Mesodermal cell (in vitro differentiated cells): ENCODE results near the gene CD101.

Experiments used
- H3K27ac ChIP-seq: 2 replicates; pipeline ENCODE4 v1.7.0; 2013; ENCODE audit warnings: mild to moderate bottlenecking, low read depth, low read length, moderate library complexity; ENCODE audit not compliant: severe bottlenecking
- H3K36me3 ChIP-seq: 2 replicates; pipeline ENCODE4 v1.7.1; 2013; ENCODE audit warnings: mild to moderate bottlenecking, low read length, moderate library complexity; ENCODE audit not compliant: control insufficient read depth, insufficient read depth
- H3K4me1 ChIP-seq: one replicate; pipeline ENCODE4 v1.7.1; 2013; ENCODE audit warnings: mild to moderate bottlenecking, low read length; ENCODE audit not compliant: insufficient read depth, control insufficient read depth, poor library complexity, severe bottlenecking
- H3K4me3 ChIP-seq: 2 replicates; pipeline ENCODE4 v1.7.0; 2013; ENCODE audit warnings: low read length, control low read depth, mild to moderate bottlenecking; ENCODE audit not compliant: insufficient read depth, poor library complexity, severe bottlenecking; ENCODE audit errors: extremely low read depth
- H3K9me3 ChIP-seq: 2 replicates; pipeline ENCODE4 v1.7.1; 2013; ENCODE audit warnings: mild to moderate bottlenecking, low read length, moderate library complexity; ENCODE audit not compliant: control insufficient read depth
- WGBS, 2 experiments: methylation state at CpG; one replicate each; pipeline ENCODE4 v1.1.5; 2013; ENCODE audit warnings: missing lambda C conversion rate in 2 of 2; ENCODE audit not compliant: insufficient coverage in 2 of 2; 5-methylcytosine and 5-hydroxymethylcytosine counted together

The CD101 gene

GRCh38 chr1:117069220-117069844, 67.8 kb downstream of the CD101 start:
- Histone ChIP-seq H3K27ac (no peak overlapping the region), H3K36me3 (peaks cover 17% of the 10 kb centered on the region), H3K9me3 (no peaks in the 10 kb centered on the region)

DNA sequence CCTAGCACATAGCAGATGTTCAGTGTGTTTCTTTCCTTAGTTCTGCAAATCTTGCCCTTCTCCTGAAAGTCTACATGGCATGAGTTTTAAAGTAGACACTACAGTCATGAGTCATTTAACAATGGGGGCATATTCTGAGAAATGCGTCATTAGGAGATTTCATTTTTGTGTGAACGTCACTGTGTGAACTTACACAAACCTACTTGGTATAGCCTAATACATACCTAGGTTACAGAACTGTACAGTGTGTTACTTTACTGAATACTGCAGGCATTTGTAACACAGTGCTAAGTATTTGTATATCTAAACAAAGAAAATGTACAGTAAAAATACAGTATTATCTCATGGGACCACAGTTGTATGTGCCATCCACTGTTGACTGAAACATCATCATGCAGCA, 68.6 kb downstream of the CD101 start:
- H3K9me3 ChIP-seq = no peaks in the 10 kb centered on the region
- no peaks in the 10 kb centered on the region for H3K4me1 ChIP-seq
- WGBS, 2 experiments = no CpG with 5 or more reads among the region's 2 CpGs
- H3K27ac ChIP-seq = no peak overlapping the region
- H3K4me3 ChIP-seq = no peak overlapping the region
- H3K36me3 ChIP-seq = peaks cover 25% of the 10 kb centered on the region

More at GRCh38 chr1:117069220-117069844, 67.8 kb downstream of the CD101 start:
- 91 to 94% methylated on average over 3 to 4 of the region's 4 CpGs for WGBS, 2 experiments
- Histone ChIP-seq H3K4me1 (no peaks in the 10 kb centered on the region), H3K4me3 (no peak overlapping the region)

DNA sequence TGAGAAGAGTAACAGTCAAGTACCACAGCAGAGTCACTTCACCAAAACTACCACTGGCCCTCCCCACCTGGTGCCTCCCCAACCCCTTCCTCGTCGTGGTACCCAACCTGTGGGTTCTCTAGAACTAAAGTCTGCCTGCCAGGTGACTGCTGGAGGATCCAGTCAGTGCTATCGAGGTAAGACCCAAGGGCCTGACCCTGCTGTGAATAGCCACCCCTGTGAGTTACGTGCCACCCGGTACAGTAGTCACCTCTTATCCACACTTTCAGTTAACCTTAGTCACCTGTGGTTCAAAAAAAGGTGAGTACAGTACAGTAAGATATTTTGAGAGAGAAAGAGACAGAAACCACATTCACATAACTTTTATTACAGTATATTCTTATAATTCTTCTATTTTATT, 75.1 kb downstream of the CD101 start:
- Histone ChIP-seq H3K27ac (no peak overlapping the region), H3K9me3 (no peaks in the 10 kb centered on the region), H3K4me1 (peaks cover 14% of the 10 kb centered on the region), H3K36me3 (peaks cover 74% of the 10 kb centered on the region), H3K4me3 (no peak overlapping the region)
- 94 to 100% methylated on average over 2 to 3 of the region's 5 CpGs for WGBS, 2 experiments

GRCh38 chr1:117077267-117077666, 75.7 kb downstream of the CD101 start:
- peaks cover 80% of the 10 kb centered on the region for H3K36me3 ChIP-seq
- peak overlapping the region; percentile 51 for H3K27ac ChIP-seq
- H3K4me3 ChIP-seq = no peak overlapping the region
- no peaks in the 10 kb centered on the region for H3K9me3 ChIP-seq
- H3K4me1 ChIP-seq = peaks cover 14% of the 10 kb centered on the region
- 79 to 92% methylated on average over 2 of the region's 3 CpGs for WGBS, 2 experiments

GRCh38 chr1:117079737-117080136, 78.2 kb downstream of the CD101 start:
- Histone ChIP-seq H3K4me3 (no peak overlapping the region), H3K4me1 (peaks cover 14% of the 10 kb centered on the region), H3K36me3 (peaks cover 73% of the 10 kb centered on the region), H3K9me3 (no peaks in the 10 kb centered on the region), H3K27ac (no peak overlapping the region)
- WGBS, 2 experiments = 90% methylated on average over 3 of the region's 6 CpGs; no CpG with 5 or more reads in 1 of the 2 experiments

- Histone ChIP-seq H3K36me3 (peaks cover 64% of the 10 kb centered on the region), H3K4me3 (no peak overlapping the region), H3K9me3 (no peaks in the 10 kb centered on the region), H3K4me1 (no peaks in the 10 kb centered on the region), H3K27ac (no peak overlapping the region)
- WGBS, 2 experiments = 78 to 98% methylated on average over 5 to 6 of the region's 6 CpGs
These were observed 82.7 kb downstream of the CD101 start for GRCh38 chr1:117084231-117084630.
